Measurements from ENCODE around the gene FRMPD4.

DNA sequence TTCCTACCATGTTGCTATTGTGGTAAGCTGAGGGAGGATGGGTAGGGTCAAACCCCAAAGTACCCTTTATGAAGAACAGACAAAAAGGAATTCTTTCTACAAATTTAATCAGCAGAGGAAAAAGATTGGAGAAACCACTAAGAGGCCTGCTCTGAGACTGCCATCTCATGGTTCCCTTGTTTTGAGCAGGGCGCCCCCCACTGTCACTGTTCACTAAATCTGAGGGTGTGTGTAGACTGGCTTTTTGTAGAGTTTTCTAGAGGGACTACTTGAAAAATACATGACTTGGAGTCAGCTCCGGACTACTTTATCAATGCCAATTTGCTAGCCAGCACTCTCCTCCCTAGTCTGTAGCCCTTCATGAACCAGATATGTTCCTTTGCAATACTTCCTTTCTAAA is 324.8 kb downstream of the FRMPD4 start:
- TF ChIP-seq, protein P1, sequence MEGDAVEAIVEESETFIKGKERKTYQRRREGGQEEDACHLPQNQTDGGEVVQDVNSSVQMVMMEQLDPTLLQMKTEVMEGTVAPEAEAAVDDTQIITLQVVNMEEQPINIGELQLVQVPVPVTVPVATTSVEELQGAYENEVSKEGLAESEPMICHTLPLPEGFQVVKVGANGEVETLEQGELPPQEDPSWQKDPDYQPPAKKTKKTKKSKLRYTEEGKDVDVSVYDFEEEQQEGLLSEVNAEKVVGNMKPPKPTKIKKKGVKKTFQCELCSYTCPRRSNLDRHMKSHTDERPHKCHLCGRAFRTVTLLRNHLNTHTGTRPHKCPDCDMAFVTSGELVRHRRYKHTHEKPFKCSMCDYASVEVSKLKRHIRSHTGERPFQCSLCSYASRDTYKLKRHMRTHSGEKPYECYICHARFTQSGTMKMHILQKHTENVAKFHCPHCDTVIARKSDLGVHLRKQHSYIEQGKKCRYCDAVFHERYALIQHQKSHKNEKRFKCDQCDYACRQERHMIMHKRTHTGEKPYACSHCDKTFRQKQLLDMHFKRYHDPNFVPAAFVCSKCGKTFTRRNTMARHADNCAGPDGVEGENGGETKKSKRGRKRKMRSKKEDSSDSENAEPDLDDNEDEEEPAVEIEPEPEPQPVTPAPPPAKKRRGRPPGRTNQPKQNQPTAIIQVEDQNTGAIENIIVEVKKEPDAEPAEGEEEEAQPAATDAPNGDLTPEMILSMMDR (IDR thresholded peaks at IDR 0.05 in 8 of 11, conservative IDR thresholded peaks at IDR 0.05 in 3 of 11): no peak
- TF ChIP-seq POLR2AphosphoS5 (IDR thresholded peaks at IDR 0.05): no peak
